HG03039 (cell line): Measurements from ENCODE around the gene ERI3.

ENCODE experiments used
- ATAC-seq: cut with Tn5 transposase; IDR thresholded peaks from one replicate; pipeline ENCODE4 v1.9.1; 2021; ENCODE audit warnings: mild to moderate bottlenecking, moderate library complexity; ENCODE audit not compliant: unreplicated experiment

The ERI3 gene

DNA sequence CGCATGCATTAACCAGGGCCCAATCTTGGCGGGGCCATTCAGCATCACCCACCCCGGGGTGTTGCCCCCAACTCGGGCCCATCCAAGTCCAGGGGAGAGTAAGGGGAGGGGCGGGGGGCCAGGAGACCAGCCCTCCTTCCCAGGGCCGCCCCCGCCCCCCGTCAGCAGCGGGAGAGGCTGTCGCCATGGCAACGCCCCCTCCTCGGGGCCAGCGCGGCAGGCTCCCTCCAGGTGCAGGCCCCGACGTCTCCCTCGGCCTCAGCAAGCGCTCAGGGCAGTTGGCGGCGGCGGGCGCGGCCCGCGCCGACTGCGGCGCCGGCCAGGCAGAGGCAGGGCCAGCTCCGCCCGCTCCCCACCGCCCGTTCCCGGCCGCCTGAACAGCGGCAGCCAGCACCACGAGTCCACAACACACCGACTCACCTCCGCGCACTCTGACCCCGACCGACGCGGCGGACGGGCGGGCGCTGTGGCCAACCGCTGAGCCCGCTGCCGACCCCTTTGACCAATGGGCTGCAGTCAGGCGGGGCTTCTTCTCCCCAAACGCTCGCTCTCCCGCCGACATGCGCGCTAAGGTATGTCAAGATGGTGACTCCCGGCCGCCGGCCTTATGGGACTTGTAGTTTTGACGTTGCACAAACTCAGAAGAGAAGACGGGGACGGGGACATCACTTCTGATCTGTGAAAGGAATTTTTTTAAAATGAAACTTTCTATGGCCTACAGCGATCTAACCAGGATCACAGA lies at the start of gene ERI3:
ERI3 (minus strand) TSS at position 418 of the 742 bp plus-strand sequence; CDS start at position 187, 231 bp downstream.
- ATAC-seq = peak; percentile 97

- ATAC-seq = no peak
Measured at GRCh38 chr1:44401256-44402228, 46.5 kb upstream of the ERI3 start.

GRCh38 chr1:44390277-44390676 lies 35.2 kb upstream of the ERI3 start:
- no peak for ATAC-seq

GRCh38 chr1:44389437-44389836 lies 34.4 kb upstream of the ERI3 start:
- ATAC-seq = no peak

- no peak for ATAC-seq
Measured at GRCh38 chr1:44388551-44388950, 33.5 kb upstream of the ERI3 start.

DNA sequence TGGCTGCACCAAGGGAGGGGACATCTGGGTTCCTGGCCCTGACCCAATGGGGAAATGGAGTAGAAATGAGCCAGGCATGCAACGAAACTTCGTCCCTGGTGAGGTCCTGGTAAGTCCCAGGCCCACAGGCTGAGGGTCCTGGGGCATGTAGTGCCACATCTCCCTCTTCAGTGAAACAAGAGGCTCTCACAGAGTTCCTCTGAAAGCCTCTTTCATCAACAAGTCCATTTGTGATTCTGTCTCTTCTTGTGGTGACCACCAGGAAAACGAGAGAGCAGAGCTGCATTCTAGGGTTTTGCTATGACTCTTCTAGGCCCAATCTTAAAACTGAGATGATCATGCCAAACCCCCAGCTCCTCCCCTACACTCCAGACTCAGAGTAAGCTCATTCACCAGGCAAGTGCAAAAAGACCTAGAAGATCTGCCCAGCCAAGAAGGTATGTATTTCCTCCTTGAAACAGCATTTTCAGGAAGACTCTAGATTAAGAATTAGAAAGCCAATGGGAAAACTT lies 25.7 kb upstream of the ERI3 start:
- no peak for ATAC-seq

- no peak for ATAC-seq
Measured at GRCh38 chr1:44377925-44378784, 23.1 kb upstream of the ERI3 start.

GRCh38 chr1:44375547-44375946 lies 20.5 kb upstream of the ERI3 start:
- no peak for ATAC-seq

DNA sequence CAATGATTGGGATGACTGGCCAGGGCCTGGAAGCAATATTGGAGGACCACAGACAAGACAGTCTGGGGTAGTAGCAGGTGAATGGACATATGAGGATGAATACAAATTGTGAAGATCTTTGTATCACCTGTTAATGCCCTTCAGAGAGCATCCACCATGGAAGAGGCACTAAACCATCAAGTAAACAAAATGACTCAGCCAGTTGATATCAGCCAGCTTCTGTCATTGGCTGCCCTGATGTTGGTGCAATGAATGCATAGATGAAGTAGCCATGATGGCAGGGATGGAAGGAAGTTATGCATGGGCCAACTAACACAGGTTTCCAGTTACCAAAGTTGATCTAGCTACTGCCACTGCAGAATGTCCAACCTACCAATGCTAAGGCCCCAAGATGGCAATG lies 16.1 kb upstream of the ERI3 start:
- no peak for ATAC-seq

DNA sequence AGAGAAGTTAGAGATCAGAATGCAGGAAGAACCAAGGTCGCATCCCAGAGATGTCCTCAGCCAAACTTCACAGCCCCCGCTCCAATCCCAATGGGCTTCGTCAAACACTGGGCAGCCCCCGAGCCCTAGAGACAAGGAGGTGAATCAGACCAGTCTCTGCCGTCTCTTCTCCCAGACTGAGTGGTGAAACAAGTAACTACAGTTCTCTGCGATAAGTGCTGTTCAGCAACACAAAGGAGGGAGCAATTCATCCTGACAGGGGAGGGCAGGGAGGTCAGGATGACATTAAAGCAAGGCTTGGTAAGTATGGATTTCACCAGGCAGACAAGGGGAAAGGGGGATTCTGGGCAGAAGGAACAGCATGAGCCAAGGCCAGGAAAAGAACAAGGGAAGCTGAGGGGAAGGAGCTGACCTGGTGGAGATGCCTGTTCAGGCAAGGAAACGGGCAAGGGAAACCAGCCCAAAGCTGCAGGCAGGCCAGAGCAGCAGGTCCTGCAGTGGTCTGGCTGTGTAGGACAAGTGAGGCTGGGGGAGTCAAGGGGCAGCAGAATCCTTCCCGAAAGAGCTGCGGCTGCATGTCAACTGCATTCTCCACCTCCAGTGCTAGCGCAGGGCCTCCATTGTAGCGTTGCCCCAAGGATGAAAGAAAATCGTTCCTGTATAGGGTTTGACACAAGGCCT lies 13.6 kb upstream of the ERI3 start:
- ATAC-seq = no peak

DNA sequence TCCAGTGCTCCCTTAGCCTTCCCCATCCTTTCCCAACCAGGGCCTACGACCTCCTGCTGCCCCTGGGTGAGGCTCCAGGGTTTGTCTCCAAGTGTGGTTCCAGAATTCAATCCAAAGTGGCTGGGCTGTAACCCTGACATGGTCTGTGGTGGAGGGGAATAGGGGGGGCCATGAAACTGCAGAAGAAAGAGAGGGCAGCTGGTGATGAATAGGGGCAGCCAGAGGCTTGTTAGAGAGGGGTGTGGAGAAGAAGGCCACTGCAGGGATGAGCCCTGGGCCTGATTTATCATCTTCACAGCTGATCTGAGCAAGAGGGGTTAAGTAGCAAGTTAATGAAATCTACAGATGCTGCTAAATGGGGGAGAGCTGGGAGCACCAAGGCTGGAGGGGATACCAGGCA lies 12.9 kb upstream of the ERI3 start:
- no peak for ATAC-seq

GRCh38 chr1:44366371-44366975 lies 11.4 kb upstream of the ERI3 start:
- no peak for ATAC-seq

DNA sequence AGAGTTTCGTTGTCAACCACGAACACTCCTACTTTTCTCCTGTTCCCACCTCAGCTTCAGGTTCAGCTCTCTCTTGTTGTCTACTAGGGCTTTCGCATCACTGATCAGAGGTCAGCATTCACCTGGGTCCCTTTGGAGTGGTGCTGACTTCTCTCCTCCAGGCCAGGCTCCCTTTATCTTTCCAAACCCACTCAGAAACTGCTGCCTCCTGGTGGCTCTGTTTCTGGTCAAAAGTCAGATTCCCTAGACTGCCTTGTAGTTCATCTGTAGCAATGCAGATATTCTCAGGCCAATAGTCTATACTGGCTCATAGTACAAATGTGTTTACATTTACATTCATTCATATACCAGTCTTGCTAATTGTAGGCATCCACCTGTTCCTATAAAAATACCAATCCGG lies 6.4 kb upstream of the ERI3 start:
- ATAC-seq = no peak

GRCh38 chr1:44359234-44359935 lies 4.3 kb upstream of the ERI3 start:
- no peak for ATAC-seq

- ATAC-seq = no peak
Measured at GRCh38 chr1:44357710-44358109, 2.7 kb upstream of the ERI3 start.

DNA sequence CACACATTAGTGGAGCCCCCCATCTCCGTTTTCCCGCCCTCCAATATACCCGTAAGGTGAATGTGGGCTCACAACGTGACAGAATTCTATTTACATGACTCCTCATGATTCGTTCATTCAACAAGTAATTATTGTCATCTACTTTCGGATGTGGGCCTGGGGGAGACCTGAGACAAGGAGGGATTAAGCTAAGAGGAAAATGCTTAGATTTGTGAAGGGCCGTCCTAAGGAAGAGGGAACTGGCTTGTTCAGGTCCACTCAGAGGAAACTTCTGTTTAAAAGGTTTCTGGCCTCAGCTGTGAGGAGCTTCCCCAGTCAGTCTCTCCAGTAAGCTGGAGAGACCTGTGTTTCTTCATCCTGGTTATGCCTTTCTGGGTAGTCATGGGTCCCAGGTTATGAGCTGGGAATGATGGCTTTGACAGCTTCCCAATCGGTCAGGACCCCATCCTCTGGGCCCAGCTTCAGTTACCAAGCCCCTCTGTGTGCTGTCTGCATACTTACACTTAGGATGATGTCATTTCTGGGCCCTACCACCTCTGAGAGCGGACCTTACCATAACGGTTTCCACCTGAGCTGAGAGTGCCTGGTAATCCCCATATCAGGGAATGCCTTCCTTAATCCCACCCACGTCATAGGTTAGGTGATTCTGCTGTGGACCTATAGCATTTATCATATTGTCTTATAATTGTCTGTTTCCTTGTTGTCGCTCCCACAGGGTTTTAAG lies 687 bp upstream of the ERI3 start:
- no peak for ATAC-seq

DNA sequence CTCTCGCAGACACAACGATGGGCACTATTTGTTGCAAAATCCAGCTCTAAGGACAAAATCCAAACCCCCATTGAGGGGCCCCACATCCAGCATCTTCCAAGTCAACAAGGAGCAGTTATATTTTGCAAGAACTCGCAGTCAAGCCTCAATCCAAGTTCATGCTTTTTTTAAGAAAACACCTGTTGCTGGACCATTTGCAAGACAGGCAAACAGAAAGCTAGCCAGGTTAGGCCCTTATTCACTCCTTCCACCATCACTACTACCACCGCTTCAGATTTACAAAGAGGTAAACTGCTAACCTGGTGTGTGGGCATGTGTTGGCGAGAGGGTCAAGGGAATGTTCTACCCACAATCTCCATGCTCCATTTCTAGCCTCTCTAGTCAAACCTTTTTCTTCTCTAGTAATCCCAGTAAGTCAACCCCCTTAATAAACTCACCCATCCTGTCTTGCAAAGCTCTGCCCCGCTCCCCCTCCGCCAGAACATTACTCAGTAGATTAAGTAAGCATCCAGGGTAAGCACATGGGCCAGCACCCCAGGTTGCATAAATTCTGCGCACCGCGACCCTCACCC lies 703 bp downstream of the ERI3 start:
- no peak for ATAC-seq

DNA sequence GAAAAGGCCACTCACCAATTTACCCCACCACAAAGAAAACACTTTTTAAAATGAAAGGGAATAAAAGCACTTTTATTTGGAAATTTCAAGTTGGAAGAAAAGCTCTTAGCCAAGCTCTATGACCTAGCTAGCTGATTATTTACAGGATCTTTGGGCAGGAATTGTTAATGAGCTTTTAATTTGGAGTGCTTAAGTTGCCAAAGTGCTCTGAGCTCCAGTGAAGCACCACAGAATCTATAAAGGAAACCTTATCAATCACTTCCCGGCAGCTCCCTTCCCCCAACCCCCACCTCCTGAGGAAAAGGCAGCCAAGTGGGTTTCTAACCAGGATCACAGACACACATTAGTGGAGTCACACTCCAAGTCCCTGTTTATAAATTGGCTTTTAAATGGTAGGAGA lies 1.5 kb downstream of the ERI3 start:
- no peak for ATAC-seq
